Parathyroid adenoma (tissue), 2 donors: ENCODE data around the gene TXNDC11.

Experiments used
- H2AFZ ChIP-seq: fragments of 300-600 bp; sonication (generic); one replicate; pipeline ENCODE4 v1.7.0; 2017; ENCODE audit warnings: antibody characterized with exemption, mild to moderate bottlenecking
- H3K27ac ChIP-seq: fragments of 300-600 bp; sonication (generic); one replicate; pipeline ENCODE4 v1.7.0; 2017
- H3K27me3 ChIP-seq: fragments of 300-600 bp; sonication (generic); one replicate; pipeline ENCODE4 v1.7.0; 2017; ENCODE audit warnings: low read length; ENCODE audit not compliant: control insufficient read depth, insufficient read depth
- H3K36me3 ChIP-seq: fragments of 300-600 bp; sonication (generic); one replicate; pipeline ENCODE4 v1.7.0; 2017; ENCODE audit warnings: low read length; ENCODE audit not compliant: control insufficient read depth, insufficient read depth
- H3K4me1 ChIP-seq: fragments of 300-600 bp; sonication (generic); one replicate; pipeline ENCODE4 v1.7.0; 2017; ENCODE audit warnings: control low read depth
- H3K4me2 ChIP-seq: fragments of 300-600 bp; sonication (generic); one replicate; pipeline ENCODE4 v1.7.0; 2017; ENCODE audit warnings: low read length
- H3K4me3 ChIP-seq: fragments of 300-600 bp; sonication (generic); one replicate; pipeline ENCODE4 v1.7.0; 2017; ENCODE audit warnings: low read depth, low read length
- H3K79me2 ChIP-seq: fragments of 300-600 bp; sonication (generic); one replicate; pipeline ENCODE4 v1.7.0; 2017; ENCODE audit warnings: control low read depth
- H3K9ac ChIP-seq: fragments of 300-600 bp; sonication (generic); one replicate; pipeline ENCODE4 v1.7.0; 2017; ENCODE audit warnings: mild to moderate bottlenecking
- H3K9me3 ChIP-seq: fragments of 300-600 bp; sonication (generic); one replicate; pipeline ENCODE4 v1.7.0; 2017; ENCODE audit warnings: low read length; ENCODE audit not compliant: control insufficient read depth
- TF ChIP-seq, protein P1 (sequence below): fragments of 300-600 bp; sonication (generic); IDR thresholded peaks from one replicate; pipeline ENCODE4 v1.7.0; 2017; ENCODE audit warnings: antibody characterized with exemption, mild to moderate bottlenecking
- donor health status: primary hyperparathyroidism.

The TXNDC11 gene

GRCh38 chr16:11633113-11633512 lies 109.5 kb downstream of the TXNDC11 start:
- H3K4me2 ChIP-seq, result no peak overlapping the region
- no peaks in the 10 kb centered on the region for H3K9me3 ChIP-seq
- peak overlapping the region; percentile 24 for H3K27ac ChIP-seq
- H3K27me3 ChIP-seq, result no peaks in the 10 kb centered on the region
- H3K9ac ChIP-seq, result no peak overlapping the region
- no peaks in the 10 kb centered on the region for H3K79me2 ChIP-seq
- TF ChIP-seq, protein P1, sequence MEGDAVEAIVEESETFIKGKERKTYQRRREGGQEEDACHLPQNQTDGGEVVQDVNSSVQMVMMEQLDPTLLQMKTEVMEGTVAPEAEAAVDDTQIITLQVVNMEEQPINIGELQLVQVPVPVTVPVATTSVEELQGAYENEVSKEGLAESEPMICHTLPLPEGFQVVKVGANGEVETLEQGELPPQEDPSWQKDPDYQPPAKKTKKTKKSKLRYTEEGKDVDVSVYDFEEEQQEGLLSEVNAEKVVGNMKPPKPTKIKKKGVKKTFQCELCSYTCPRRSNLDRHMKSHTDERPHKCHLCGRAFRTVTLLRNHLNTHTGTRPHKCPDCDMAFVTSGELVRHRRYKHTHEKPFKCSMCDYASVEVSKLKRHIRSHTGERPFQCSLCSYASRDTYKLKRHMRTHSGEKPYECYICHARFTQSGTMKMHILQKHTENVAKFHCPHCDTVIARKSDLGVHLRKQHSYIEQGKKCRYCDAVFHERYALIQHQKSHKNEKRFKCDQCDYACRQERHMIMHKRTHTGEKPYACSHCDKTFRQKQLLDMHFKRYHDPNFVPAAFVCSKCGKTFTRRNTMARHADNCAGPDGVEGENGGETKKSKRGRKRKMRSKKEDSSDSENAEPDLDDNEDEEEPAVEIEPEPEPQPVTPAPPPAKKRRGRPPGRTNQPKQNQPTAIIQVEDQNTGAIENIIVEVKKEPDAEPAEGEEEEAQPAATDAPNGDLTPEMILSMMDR, result no peak
- H3K4me3 ChIP-seq, result no peak overlapping the region
- peak overlapping the region; percentile 70 for H2AFZ ChIP-seq
- no peaks in the 10 kb centered on the region for H3K36me3 ChIP-seq
- peaks cover 7% of the 10 kb centered on the region for H3K4me1 ChIP-seq

DNA sequence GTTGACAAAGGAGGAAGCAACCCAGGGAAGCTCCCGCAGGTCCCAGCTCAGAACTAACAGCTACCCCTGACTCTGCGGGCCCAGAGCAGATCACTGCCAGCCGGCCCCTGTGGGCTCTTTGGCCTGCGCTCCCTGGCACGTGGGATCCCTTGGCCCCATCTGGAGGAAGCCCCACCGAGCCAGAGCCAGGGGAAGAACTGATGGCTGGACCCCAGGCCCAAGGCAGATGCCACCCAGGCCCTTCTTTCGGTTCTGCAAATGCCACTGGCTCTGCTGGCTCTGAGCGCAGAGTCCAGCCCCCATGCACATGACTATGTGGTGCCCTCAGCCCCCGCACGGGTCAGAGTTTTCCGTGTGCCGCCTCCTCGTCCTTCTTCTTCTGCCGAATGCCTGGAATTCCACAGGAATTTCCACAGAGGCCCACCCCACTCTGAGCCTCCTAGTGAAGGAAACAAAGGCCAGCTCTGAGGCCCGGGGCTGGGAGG lies 110.2 kb downstream of the TXNDC11 start:
- H3K4me3 ChIP-seq, result no peak overlapping the region
- no peak overlapping the region for H3K4me2 ChIP-seq
- no peaks in the 10 kb centered on the region for H3K27me3 ChIP-seq
- peak overlapping the region; percentile 24 for H3K27ac ChIP-seq
- no peak overlapping the region for H3K9ac ChIP-seq
- TF ChIP-seq, protein P1, result no peak
- no peaks in the 10 kb centered on the region for H3K79me2 ChIP-seq
- H2AFZ ChIP-seq, result peak overlapping the region; percentile 70
- H3K9me3 ChIP-seq, result no peaks in the 10 kb centered on the region
- H3K4me1 ChIP-seq, result peaks cover 7% of the 10 kb centered on the region
- H3K36me3 ChIP-seq, result no peaks in the 10 kb centered on the region

DNA sequence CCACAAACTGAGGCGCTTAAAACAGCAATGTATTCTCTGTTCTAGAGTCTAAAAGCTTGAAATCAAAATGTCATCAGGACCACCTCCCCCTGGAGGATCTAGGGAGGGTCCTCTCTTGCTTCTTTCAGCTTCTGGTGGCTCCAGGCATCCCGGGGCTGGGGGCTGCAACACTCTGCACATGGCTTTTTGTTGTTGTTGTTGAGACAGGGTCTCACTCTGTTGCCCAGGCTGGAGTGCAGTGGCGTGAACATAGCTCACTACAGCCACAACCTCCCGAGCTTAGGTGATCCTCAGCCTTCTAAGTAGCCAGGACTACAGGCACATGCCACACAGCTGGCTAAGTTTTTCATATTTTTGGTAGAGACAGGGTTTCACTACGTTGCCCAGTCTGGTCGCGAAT lies 111.4 kb downstream of the TXNDC11 start:
- TF ChIP-seq, protein P1, result no peak
- Histone ChIP-seq H3K9ac (no peak overlapping the region), H3K79me2 (no peaks in the 10 kb centered on the region), H3K27me3 (no peaks in the 10 kb centered on the region), H2AFZ (no peak overlapping the region), H3K4me2 (no peak overlapping the region), H3K9me3 (no peaks in the 10 kb centered on the region), H3K27ac (no peak overlapping the region), H3K4me3 (no peak overlapping the region), H3K4me1 (peaks cover 7% of the 10 kb centered on the region), H3K36me3 (no peaks in the 10 kb centered on the region)

DNA sequence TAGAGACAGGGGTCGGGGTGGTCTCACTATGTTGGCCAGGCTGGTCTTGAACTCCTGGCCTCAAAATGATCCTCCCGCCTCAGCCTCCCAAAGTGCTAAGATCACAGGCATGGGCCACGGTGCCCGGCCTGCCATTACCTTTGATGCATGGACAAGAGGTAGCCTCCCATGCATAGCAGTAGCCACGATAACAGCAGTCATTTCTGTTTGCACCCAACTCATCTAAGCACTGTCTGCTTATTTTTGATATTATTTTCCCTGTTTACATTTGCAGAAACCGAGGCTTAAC lies 111.9 kb downstream of the TXNDC11 start:
- Histone ChIP-seq H3K27ac (no peak overlapping the region), H3K4me3 (no peak overlapping the region), H3K4me2 (no peak overlapping the region), H3K36me3 (no peaks in the 10 kb centered on the region), H3K79me2 (no peaks in the 10 kb centered on the region), H3K9ac (no peak overlapping the region), H2AFZ (no peak overlapping the region), H3K9me3 (no peaks in the 10 kb centered on the region), H3K4me1 (peaks cover 7% of the 10 kb centered on the region), H3K27me3 (no peaks in the 10 kb centered on the region)
- TF ChIP-seq, protein P1, result no peak

GRCh38 chr16:11630046-11630767 lies 112.5 kb downstream of the TXNDC11 start:
- H2AFZ ChIP-seq, result no peak overlapping the region
- no peak overlapping the region for H3K9ac ChIP-seq
- no peaks in the 10 kb centered on the region for H3K9me3 ChIP-seq
- H3K27me3 ChIP-seq, result no peaks in the 10 kb centered on the region
- peaks cover 7% of the 10 kb centered on the region for H3K4me1 ChIP-seq
- H3K36me3 ChIP-seq, result no peaks in the 10 kb centered on the region
- H3K79me2 ChIP-seq, result no peaks in the 10 kb centered on the region
- H3K4me2 ChIP-seq, result no peak overlapping the region
- no peak overlapping the region for H3K27ac ChIP-seq
- TF ChIP-seq, protein P1, result no peak
- no peak overlapping the region for H3K4me3 ChIP-seq
